NCI-H2107 (cell line): ENCODE data around the gene GRHL3.

Experiments
- DNase-seq: peaks from one replicate; lab custom pipeline; 2025; lab: John Stamatoyannopoulos, UW

Gene GRHL3

DNA sequence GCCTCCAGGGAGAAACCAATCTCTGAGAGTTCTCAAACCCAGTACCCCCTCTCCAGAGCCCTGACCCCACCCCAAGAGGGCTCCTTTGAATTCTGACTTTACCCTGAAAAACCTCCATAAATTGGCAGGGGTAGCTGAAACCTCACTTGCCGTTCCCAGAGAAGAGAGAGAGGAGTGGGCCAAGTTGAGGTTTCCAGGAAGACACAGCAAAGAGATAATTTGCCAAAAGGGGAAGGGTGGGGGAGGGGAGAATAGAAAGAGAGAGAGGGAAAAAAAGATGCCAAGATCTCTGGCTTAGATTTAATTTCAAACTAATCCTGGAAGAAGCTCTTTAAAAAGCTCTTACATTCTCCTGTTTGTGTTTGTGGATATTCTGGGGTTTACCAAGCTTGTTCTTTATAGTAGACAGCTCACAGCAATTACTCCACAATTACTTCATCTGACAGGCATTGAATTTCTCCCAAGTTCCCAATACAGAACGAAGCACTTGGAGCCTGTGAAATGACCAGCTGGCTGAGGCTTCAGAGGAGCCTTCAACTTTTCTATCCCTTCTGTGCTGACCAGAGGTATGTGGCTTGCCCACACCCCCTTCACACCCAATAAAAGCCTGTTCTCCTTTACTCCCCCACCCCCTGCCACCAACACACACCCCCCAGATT lies 1.1 kb upstream of the GRHL3 start:
- no peak for DNase-seq

DNA sequence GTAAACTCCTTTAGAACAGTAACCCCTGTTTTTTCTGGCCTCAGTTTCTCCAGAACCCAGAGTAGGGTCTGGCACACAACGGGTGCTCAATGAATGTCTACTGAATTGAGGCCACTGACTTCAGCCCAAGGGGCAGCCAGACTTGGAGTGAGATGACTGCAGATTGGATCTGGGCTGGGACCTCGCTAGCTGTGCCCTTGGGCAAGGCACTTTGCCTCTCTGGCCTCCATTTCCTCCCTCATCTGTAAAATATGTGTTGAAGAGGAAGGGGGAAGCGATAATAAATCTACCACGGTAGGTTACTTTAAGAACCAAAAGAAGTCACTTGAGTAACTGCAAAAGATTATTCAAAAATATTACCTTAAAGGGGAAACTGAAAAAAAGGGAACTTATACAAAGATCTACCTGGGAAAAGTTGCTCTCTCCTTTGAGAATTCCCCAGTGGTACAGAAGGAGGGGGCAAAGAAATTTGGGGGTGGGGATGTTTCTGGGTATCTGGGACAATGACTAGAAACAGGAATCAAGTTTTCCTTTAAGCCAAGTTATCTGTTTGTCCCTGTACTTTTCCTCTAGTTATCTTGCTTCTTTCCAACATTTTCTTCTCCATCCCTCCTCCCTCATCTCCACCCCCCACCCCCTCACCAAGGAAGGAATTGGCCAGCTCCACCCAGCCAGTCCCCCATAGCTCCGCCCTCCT lies 394 bp upstream of the GRHL3 start:
- DNase-seq: no peak

DNA sequence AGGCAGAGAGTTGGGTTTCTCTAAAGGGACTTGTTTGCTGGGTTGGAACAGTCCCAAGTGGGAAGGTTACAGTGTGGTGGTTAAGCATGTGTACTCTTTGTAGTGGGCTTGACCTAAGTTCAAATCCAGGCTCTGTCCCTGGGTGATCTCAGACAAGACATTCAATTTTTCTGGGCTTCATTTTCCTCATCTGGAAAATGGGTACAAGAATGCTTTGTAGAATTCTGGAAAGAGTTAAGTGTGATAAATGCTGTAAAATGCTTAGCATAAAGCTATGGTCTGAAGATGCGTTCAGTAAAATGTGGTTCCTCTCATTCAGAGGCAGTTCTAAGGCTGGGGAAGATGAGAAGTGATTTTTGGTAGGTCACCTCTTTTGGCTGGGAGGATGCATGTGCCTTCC lies 805 bp downstream of the GRHL3 start:
- no peak for DNase-seq

DNA sequence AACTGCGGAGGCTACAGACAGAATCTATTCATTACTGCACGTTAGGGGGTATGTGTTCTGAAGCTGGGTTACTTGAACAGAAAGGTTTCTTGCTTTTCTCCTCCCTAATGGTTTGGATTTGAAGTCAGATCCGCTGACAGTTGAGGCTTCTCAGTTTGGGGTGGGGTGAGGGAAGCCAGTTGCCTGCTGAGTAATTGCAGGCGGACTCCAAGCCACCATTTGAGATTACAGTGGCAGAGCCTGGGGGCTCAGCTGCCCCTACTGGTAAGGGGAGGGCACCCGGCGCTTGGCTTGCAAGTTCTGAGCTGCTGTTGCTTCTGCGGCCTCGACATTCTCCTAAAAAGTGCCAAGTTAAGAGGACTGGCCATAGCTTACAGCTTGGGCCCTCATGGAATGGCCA lies 2.0 kb downstream of the GRHL3 start:
- no peak for DNase-seq

GRCh38 chr1:24321697-24322469 lies 2.7 kb downstream of the GRHL3 start:
- peak; percentile 36 for DNase-seq

- DNase-seq: no peak
Observed at GRCh38 chr1:24322470-24323177, 3.5 kb downstream of the GRHL3 start.

DNA sequence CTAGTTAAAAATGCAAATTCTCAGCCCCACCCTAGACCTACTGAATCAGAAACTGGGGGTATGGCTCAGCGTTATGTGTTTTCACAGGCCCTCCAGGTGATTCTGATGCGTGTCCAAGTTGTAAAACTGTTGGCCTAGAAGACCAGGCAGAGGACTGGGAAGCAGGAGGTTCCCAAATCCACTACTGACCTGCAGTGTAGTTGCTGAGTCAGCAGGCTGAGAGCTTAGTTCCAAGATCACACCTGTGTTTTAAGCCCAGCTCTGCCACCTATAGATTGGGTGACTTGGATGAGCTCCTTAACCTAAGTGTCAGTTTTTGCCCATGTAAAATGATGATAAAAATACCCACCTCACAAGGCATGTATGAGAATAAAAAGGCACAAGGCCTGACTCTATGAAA lies 4.1 kb downstream of the GRHL3 start:
- no peak for DNase-seq

GRCh38 chr1:24324903-24325302 lies 5.7 kb downstream of the GRHL3 start:
- no peak for DNase-seq

DNA sequence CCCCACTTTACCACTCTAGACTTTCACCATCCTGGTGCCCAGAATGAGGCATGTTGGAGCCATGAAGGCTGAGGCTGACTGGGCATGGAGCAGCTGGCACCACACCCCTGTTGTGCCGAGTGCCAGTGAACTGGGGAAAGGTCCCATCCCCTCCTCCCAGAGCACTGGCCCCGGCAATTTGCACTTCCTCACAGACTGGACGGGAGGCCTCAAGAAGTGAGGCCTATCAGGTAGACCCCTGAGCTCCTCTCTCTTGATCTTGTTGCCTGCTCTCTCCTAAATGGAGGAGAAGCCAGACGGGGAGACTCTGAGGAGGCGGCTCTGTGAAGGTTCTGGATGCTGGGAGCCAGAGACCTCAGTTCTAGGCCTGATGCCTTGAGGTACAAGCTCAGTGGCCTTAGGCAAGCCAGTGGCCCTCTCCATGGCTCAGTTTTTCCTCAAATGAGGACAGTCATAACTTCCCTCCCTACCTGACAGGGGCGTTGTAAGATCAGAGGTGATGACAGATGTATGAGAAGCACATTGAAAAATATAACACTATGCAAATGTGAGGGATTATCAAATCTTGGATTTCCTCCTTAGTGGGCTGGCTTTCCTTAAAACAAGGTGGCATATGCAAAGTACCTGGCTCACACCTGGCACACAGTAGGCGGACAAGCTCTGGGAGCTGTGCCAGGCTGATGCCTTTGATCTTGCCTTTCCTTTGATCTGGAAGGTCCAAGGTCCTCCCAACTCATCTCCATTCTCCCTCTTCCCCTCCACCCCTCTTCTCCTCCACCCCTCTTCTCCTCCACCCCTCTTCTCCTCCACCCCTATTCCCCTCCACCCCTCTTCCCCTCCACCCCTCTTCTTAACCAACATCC lies 6.7 kb downstream of the GRHL3 start:
- DNase-seq: no peak

- no peak for DNase-seq
Observed at GRCh38 chr1:24327486-24327885, 8.3 kb downstream of the GRHL3 start.

GRCh38 chr1:24327891-24328290 lies 8.7 kb downstream of the GRHL3 start:
- DNase-seq: no peak

GRCh38 chr1:24329331-24329730 lies 10.2 kb downstream of the GRHL3 start:
- no peak for DNase-seq

DNA sequence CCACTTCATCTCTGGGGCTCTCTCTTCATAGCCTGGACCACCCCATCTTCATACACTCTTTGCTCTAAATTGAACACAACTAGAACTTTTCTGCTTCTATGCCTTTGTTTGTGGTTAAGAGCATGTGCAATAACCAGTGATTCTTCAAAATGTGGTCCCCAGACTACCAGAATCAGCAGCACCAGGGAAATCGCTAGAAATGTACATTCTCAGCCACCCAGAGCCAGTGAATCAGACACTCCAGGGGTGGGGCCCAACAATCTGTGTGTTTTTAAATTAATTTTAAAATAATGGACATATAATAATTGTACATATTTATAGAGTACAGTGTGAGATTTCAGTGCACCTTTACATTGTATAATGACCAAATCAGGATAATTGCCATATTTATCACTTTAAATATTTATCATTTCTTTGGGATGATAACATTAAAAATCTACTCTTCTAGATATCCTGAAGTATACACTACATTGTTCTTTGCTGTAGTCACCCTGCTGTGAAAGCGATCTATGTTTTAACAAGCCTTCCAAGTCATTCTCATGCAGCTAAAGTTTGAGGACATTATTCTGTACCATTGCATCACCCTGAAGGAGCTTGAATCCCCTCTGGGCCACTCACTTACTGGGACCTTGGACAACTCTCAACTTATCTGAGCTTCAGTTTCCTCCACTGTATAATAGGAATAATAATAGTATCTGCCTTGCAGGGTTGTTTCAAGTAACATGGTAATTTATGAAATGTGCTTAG lies 10.8 kb downstream of the GRHL3 start:
- no peak for DNase-seq

DNA sequence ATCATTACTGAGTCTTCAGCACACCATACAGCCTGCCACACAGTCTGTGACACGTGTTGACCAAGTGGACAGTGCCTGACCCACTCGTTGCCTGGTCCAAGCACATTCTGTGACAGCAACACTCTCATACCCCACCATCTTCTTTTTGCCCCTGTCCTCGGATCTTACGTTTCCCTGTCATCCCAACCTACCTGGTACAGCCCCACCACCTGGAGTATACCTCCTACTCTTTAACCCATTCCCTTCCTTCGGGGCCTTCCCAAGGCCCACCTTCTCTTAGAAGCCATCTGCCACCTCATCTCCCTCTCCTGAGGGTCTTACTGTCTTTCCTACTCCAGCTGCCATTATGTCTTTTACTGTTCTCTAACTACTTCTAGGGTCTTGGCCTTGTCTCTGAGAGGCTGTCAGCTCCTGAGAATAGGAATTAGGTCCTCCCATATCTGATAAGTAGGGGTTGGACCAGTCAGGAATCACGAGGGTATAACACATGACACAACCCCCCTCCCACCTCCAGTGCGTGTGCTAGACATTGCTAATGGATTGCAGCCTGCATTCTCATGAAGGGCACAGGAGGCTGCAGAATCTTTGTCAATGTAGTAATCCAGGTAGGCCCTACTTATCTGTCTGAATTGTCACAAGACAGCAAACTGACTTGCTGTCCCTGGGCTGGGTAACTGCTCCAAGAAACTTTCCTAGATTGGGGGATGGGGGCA lies 13.0 kb downstream of the GRHL3 start:
- no peak for DNase-seq

DNA sequence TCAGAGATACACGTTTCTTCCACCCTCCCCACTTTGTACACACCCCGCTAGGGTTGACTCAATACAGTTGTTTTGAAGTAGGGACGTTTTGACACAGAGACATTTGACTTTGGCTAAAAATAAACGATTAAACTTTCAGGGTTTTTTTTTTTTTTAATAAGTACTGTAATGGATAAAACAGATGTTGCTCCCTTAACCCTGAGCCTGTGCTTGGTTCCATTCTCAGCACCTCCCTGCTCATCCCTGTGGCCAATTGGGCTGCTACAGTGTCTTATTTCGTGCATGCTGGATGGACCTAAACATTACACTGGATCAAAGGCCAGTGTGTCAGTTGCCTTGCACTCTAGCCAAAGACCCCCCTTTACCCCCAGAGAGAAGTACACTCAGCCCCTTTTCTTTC lies 16.9 kb downstream of the GRHL3 start:
- no peak for DNase-seq

DNA sequence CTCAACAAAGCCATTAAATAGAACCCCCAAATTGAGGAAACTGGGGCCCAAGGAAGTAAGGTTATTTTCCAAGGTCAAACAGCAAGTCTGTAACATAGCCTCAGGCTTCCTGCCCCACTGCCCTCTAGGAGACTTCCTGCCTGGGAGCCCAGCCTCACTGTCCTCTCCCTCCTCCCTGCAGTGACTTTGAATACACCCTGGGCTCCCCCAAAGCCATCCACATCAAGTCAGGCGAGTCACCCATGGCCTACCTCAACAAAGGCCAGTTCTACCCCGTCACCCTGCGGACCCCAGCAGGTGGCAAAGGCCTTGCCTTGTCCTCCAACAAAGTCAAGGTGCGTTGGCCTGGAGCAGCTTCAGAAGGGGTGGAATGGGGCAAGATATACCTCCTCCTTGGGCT lies 18.3 kb downstream of the GRHL3 start:
- no peak for DNase-seq

- no peak for DNase-seq
Observed at GRCh38 chr1:24338447-24338846, 19.3 kb downstream of the GRHL3 start.

GRCh38 chr1:24339996-24340395 lies 20.8 kb downstream of the GRHL3 start:
- DNase-seq: no peak

DNA sequence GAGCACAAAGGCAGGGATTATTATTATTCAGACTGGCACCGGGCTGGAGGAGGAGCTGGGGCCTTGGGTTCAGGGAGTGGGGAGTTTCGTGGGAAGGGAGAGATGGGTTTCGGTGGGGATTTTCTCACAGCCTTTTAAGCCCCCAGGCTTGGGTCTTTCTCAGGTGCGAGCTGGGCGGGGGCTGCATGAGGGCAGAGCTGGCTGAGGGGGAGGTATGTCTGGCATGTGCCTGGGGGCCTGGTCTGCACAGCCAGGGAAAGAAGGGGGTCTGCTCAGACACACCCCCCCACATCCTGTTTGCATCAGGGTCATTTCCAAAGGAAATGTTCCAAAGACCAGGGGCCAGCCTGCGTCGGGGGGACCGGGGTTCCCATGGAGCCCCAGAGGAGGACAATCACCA lies 21.6 kb downstream of the GRHL3 start:
- no peak for DNase-seq

DNA sequence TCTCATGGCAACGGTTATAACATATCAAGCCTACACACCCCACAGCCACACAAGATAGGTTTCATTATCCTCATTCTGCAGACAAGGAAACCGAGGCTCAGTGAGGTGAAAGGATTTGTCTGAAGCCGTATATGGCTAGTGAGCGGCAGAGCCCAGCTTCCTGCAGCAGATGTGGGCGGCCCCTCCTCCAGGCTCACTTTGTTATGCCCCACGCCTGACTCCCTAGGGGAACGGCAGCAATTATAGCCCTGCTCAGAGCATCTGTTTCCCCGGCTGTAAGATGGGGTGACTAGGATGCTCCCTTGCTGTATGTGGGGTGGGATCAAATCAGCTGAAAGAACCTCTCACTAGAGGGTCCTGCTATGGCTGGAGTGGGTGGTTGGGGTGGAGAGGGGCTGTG lies 22.1 kb downstream of the GRHL3 start:
- no peak for DNase-seq
